T47D (cell line): ENCODE results near the gene SLC6A9.
A peak's percentile ranks its signal among the peaks of the same experiment; 100 is the strongest.

Experiments used
- DNase-seq, 2 experiments: peaks; one replicate each; pipeline versions ENCODE4 v3.0.0 to v3.0.0-alpha.2; 2011 to 2012; ENCODE audit warnings: low read depth in 1 of 2, low spot score in 1 of 2
- JUND ChIP-seq: IDR thresholded peaks from 2 replicates; pipeline ENCODE4 v1.6.1; 2012; ENCODE audit warnings: low read depth
- in situ Hi-C: cut with HindIII; loops from 2 replicates; pipeline ENCODE4 v1.10.0; 2016; ENCODE audit warnings: low sequenced_read_pairs, low pct_unique_long_range_greater_than_20kb

SLC6A9 gene

DNA sequence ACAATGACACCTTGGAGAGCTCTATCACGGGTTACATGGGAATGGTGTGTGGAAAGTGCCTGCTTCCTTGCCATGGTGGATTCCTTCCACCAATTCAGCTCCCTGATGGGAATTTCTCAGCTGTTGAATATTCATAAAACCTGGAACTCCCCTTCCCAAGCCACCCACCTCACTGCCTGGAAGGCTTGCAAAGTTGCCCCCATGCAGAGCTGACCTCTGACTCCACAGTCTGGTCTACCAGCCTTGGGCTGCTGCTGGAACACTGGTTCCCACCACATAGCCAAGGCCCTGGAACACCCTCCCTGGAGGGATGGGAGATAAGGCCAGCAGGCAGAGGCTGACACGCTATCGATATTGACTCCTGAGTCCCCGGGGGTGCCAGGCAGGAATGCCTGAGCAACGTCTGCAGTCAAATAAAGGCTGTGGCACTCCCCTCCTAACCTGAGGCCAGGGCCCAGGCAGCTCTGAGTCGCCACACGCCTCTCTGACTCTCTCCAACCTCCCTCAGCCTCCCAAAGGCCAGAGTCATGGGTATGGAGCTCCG is 31.1 kb downstream of the SLC6A9 start:
- DNase-seq, result no peak
- in situ Hi-C loops, result no loop called here
- no peak for TF ChIP-seq JUND

DNA sequence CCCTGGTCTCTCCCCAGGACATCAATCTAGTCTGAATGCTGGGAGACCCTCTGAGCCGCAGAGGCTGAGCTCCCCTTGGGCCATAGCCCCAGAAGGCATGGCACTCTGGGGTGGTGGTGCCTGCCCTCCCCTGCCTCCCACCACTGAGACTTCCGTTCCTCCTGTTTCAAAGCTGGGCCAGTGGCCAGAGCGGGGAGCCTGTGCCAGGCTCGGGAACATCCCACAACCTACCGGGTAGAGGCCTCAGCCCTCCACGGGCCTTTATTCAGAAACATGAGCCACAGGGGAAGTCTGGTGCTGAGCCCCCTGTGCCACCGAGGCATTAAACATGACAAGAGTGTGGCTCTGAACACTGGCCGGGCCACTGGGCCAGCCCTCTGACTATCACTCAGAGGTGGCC is 31.8 kb downstream of the SLC6A9 start:
- in situ Hi-C loops, result no loop called here
- no peak for TF ChIP-seq JUND
- DNase-seq, result no peak

DNA sequence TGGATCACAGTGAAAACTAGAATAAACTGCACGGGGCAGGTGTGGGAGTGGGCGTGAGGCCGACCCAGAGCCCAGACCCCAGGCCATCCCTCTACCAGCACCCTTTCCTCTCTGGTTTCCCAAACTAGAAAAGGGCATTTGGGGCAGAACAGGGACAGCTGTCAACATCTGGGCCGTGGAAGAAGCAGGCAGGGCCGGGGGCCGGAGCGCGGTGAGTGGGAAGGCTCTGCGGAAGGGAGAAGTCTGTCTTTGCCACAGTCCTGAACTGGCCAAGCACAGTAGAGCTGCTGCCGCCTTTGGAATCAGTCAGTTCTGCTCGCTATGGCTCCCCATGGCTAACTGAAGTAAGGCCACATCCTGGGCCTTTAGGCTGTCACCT is 33.3 kb downstream of the SLC6A9 start:
- no peak for DNase-seq
- TF ChIP-seq JUND, result no peak
- in situ Hi-C loops, result no loop called here

DNA sequence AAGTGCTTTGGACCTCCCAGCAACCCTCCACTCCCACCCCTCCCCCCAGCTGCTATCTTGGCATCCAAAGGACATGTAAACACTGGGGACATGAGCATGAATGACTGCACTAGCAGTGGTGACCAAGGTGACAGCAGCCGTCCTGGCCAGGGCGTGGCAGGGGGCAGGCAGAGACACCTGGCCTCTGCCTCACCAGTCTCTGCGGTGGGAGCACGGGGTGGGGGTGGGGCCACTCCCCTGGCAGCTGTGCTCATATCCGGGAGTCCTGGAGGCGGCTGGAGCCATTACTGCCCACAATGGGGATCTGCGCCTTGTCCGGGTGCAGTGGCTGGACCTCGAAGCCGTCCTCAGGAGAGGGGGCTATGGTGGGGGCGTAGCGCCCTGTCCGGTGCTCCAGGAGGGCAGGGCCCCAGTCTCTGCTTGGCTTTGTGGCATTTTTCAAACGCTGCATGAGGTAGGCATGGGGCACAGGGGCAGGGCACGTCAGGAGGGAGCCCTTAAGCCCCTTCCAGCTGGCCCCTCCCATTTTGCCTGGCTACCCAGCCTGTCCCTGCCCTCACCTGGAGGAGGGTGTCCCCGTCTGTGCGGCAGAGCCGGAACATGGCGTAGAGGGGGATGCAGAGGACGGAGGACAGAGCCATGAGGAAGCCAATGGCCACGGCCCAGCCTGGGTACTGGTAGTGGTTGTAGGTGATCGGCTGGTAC is 33.8 kb downstream of the SLC6A9 start:
- in situ Hi-C loops, result no loop called here
- TF ChIP-seq JUND, result no peak
- DNase-seq, result no peak

DNA sequence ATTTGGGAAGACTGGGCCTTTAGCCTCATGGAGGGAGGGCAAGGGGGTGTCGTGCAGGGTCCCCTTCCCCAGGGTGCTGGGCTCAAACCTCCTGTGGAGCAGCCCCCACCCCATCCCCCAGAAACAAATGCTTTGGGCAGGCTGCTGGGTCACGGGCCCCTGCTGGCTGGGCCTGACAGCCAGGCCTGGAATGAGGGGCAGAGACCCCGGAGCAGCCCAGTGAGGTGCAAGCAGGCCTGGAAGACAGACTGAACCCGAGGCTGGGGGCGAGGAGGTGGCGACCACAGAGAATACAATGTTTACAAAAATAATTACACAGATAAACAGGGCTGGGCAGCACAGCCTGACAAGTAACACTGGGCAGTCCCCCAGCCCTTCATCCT is 34.5 kb downstream of the SLC6A9 start:
- in situ Hi-C loops, result no loop called here
- no peak for DNase-seq
- TF ChIP-seq JUND, result no peak

DNA sequence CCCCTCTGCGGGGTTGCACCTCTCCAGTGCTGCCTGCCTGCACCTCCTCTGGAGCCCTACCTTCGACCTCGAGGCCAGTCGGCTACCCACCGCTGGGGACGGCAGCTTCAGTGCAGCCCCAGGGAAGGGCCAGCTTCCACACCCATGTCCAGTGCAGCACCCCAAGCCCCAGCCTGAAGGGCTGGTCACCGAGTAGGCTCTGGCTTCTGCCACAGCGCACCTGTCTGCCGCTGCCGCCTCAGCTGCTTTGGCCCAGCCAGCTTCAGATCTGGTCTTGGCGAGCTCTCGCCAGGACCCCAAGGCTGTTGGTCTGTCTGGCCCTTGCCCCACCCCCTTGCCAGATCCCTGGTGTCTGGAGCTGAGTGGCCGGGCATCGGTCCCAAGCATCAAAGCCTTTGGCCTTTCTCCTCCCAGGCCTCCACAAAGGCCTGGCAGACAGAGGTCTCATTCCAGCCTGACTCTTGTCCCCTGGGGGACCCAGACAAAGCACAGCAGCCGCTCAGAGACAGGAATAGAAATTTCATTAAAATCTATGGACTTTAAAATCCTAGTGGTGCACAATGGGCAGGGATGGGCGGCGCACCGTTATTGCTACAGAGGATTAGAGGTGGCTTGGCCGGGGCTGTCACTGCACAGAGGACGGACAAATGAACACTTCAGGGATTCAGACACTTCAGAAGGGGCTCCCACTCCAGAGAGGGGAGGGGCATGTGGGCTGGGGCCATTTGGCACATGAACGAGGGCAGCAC is 35.1 kb downstream of the SLC6A9 start:
- no peak for DNase-seq
- in situ Hi-C loops, result no loop called here
- TF ChIP-seq JUND, result no peak

DNA sequence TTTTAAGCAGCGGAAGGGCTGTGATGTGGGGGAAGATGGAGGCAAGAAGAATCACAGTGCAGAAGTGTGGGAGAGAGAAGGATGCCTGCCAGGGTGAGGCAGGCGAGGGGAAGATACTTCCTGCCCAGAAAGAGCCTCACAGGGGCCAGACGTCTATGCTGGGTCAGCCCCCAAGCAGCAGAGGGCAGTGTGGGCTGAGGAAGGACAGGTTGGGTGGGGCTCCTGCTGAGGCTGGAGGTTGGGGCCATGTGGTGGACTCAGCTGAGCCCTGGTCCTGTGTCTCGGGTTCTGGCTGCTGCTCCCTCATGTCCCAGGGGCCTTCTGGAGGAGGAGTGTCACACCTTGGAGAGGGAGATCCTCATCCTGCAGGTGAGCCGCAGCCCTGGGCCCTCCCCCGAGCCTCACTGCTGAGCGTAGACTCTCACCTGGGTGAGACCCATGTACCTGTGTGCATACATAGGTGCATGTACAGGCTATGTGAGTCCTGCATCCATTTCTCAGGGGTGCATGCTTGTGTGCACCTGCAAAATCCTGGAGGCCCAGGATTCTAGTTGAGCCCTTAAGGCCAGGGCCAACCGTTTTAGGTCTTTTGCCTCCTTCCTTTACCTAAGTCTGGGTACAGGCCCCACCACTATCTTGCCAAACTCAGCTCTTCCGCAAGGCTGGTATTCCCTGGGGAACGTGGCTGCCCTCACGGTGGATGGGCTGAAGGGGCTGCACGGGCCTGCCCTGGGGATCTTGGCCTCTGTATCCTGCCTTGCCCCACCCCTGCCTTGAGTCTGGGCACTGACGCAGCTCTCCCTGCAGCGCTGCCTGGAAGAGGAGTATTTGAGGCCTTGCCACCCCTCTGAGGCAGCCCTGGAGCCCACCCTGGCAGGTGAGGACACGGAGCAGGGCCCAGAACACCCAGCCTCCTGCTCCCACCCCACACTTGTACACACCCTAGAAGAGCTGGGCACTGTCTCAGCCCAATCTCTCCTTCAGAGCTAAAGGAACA is 36.2 kb downstream of the SLC6A9 start:
- TF ChIP-seq JUND, result no peak
- DNase-seq, result peak in 1 of 2 experiments; percentile 28
- in situ Hi-C loops, result no loop called here

DNA sequence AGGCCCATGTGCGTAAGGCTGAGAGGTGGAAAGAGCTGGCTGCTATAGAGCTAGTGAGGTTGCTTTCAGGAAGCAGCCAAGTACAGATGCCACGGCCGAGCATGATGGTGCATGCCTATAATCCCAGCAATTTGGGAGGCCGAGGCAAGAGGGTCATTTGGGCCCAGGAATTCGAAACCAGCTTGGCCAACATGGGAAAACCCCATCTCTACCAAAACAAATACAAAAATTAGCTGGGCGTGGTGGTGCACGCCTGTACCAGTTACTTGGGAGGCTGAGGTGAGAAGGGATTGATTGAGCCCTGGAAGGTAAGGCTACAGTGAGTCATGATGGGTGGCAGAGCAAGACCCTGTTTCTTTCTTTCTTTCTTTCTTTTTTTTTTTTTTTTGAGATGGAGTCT is 37.2 kb downstream of the SLC6A9 start:
- in situ Hi-C loops, result no loop called here
- DNase-seq, result no peak
- TF ChIP-seq JUND, result no peak

DNA sequence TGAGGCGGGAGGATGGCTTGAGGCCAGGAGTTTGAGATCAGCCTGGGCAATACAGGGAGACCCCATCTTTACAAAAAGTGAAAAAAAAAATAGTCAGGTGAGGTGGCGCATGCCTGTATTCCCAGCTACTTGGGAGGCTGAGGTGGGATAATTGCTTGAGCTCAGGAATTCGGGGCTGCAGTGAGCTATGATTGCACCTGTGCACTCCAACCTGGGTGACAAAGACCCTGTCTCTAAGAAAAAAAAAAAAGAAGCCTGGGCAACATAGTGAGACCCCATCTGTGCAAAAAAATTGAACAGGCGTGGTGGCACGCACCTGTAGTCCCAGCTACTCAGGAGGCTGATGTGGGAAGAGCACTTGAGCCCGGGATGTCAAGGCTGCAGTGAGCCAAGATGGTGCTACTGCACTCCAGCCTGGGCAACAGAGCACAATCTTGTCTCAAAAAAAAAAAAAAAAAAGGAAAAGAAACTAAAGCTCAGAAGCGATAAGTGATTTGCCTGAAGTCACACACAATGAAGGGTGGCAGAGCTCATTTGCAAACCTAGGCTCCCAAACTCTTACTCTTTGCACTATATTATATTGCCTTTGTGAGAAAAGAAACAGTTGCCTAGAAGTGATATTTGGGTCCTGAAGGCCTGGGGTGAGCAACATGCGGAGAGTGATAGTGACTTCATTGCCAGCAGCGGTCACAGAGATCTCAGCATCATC is 37.9 kb downstream of the SLC6A9 start:
- DNase-seq, result no peak
- TF ChIP-seq JUND, result no peak
- in situ Hi-C loops, result no loop called here

DNA sequence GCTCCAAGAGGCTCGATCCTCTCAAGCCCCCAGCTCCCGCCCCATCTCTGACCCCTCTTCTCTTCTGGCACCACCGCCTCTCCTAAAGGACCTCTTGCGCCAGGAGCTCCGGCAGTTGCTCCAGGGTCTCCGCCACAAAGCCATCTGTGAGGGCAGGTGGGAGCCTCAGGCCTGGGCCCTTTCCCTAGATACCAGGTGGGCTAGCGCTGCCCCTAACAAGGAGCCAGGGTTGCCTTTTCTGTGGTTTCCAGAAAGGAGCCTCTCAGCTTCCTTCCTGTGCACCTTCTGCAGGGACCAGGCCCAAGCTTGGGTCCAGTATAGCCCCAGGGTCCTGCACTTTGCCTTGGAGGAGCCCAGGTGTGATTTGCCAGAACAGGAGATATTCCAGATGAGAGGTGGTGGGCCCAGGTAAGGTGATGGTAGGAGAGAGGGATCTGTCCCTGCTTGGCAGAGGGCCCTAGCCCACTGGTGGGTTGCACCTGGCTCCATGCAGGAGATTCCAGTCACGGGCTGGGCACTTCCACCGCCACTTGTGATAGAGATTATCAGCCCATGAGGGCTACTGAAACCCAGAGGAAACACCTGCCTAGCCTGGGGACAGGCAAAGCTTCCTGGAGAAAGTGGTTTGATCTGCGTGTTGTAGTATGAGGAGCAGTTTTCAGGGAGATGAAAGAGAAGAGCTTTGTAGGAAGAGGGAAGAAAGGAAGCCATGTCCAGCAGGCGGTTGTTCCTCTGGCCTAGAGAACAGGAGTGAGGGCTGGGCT is 38.8 kb downstream of the SLC6A9 start:
- TF ChIP-seq JUND, result no peak
- DNase-seq, result no peak
- in situ Hi-C loops, result no loop called here

DNA sequence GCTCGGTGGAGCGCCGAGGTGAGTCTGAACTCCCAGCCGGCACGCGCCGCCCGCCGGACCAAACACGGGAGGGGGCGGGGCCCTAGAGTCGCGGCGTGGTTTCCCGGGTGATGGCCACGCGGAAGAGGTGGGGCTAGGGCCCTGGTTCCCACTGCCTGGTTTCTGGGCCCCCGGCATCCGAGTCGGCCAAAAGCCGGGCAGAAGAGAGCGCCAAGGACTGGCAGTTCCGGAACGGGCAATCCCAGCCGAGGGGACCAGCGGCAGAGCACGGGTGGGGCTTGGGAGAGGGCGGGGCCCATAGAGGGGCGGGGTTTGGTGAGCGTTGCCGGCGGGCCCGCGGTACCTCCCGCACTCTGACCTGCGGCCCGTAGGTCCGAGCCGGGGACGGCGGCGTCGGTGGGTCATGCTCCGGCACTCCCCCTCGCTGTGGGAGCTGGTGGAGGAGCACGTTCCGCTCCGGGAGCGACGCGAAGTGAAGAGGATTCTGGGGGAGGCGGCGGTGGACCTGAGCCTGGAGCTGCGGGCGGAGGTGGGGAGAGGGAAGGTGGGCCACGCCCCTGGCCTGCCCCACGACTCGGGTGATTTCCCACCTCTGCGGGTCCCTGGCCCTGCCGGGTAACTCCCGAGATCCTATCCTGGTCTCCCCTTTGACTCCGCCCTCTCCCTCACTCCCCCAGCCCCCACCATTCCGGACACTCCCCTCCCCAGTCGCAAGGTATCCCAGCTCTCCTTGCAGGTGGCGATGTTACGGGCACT is 39.6 kb downstream of the SLC6A9 start, which contains the start of gene CCDC24:
TSS of gene CCDC24 (plus strand) at position 124 of the 756 bp plus-strand sequence. CDS start at position 404, 280 bp downstream.
- DNase-seq, result peak; percentile 80 to 91
- in situ Hi-C loops, result no loop called here
- no peak for TF ChIP-seq JUND
